Activated CD4-positive, alpha-beta T cell treated with anti-CD3 and anti-CD28 coated beads, Interleukin-2, amount 50 U/mL, for 1 hour (primary cell): Measurements from ENCODE around the gene DGKB.
"Not testable (repeated sequence)": the region's sequence is repeated elsewhere in the genome, so short reads cannot be mapped to it uniquely, and the experiment has no call there.

Source experiments
- DNase-seq: peaks from one replicate; pipeline ENCODE4 v3.0.0-alpha.2; 2020

DGKB gene

DNA sequence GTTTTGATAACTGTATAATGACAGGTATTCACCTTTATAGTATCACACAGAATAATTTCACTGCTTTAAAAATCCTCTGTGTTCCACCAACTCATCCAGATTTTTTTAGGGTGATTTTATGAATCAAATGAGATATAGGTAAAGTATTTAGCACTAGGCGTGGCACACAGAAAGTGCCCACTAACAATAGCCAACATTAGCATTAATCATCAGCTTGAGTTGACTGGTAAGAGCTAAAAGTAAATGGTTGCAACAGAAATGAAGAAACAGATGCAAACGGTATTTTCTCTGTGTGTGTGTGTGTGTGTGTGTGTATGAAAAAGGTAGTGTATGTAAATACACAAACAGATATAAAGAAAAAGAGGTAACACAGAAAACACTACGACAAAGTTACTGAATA lies 534.3 kb downstream of the DGKB start:
- DNase-seq, result no peak

DNA sequence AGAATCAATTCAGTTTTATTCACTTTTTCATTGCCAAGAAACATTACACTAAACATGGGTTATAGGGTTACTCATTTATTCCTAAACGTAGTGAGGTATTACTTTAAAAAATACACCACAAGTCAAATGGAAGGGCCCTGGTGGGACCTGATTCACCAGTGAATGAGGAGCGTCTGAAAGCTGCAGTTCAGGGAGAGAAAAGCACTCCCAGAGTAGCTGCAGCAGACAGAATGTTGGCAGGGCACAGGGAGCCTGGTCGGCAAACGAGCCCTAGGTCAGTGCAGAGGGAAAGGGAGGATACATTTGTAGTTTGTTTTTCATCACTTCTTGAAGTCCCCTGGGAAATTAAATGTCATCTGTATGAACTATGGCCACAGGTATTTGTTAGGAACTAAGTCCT lies 551.4 kb downstream of the DGKB start:
- DNase-seq, result no peak

DNA sequence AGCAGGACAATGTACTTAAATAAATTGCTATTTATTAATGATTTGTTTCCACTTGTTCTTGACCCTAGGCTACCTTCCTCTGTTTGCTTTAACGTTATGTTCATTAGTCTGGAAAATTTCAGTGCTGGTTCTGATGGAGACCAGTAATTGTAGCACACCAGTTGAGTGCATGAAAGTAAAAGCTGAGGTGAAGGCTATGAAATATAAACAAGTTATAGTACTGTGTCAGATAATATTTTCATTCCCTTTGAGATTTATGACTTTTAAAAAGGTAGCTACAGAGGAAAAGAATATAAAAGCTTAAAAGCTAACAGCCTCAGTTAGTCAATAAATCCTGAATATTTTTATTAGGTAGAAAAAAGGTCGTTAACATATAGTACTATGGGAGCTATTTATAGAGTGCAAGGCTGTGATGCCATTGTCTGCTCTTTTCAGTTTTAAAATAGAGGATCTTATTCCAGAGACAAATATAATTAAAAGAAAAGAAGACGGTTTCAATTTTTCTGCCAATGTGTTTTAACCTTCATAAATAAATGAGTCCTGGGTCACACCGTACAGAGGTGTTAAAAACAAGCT lies 561.3 kb downstream of the DGKB start:
- no peak for DNase-seq

DNA sequence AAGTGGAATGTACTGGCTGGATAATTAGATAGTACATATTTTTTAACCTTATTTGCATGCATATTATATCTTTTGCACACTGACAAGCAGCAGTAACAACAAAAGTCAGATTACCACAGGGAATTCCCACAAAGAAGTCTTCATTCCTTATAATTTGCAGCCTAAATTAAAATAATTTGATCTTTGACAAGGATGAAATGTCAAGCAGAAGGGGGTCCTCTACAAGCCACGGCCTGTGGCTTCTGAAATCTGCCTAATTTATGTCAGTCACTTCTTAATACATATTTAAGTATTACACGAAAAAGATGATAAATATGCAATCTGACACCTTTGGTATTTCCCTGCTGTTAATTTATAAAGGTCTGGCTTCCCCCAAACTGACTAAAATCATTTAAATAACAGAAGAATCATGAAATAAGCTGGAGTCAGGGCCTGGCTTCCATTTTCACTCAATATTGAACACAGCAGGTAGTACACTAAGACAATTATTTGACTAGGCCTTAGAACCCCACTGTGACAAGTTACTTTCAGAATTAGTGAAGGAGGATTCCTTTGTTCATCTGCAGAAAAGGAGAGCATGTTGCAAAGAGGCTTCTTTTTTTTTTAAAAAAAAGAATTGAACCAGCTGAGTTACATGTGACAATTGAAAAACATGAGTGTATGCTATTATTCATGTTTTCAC lies 562.0 kb downstream of the DGKB start:
- no peak for DNase-seq

DNA sequence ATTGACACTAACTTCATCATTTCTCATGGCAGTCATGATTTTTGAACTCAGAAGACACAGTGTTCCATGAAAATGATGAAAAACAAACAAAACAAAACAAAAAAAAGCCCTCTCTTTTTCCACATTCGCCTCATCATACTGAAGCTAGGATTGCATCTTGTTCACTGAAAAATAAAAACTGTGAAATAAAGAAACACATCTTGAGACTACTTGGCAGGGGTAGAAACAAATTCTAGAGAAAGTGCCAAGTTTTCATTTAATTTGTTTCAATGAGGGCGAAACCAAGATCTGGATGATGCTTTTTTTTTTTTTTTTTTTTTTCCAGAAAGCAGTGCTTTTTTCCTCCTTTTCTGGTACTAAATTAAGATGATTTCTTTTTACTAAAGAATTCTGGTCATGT lies 562.7 kb downstream of the DGKB start:
- DNase-seq, result no peak

DNA sequence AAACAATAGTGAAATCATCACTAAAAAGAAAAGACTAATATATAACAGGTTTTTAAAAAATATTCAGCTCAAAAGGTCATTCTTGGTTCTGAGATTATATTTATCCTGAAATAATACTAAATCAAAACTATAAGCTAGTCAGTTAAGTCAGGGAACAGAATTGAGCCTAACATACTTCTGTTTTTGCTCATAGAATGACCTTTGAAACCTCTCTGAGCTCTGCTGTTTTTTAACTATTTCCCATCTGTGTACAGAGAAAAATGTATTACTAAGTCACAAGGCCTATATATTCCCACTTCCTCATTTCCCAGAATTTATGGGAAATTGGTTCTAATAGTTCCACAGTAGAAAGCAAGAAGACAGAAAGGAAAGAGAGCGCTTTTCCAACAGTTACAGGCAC lies 566.3 kb downstream of the DGKB start:
- DNase-seq, result no peak

DNA sequence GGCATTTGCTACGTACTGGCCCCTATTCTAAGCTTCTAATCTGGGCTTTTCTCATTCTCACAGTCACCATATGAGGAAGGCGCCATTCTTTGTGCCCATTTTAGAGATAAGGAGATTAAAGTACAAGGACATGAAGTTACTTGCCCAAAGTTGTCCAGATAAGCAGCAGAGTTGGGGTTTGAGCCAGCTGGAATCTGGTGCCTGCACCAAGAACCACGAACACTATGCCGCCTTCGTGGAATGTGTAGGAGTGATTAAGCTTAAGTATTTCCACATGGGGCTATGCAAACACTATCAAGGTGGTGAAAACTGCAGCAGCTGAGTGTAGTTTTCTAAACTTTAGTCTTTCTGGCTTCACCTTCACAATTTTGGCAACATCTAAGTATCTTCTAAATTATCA lies 570.4 kb downstream of the DGKB start:
- no peak for DNase-seq

DNA sequence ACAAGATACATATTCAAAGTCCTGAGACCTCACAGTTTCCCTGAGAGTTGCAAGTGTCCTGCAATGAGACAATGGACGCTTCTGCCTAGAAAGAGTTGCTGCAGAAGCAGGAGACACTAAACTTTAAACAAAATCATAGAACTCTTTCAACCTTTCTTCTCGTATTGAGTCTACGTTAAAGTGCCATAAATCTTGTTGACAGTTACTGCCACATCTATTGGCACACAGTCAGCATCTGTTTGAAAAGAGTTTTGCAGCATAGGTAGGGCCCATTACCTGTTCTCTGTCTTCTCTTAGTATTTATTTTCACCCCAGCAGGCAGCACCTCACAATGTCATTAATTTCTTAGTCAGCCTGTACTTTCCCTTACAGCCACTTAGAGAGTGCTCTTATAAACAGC lies 577.8 kb downstream of the DGKB start:
- no peak for DNase-seq

DNA sequence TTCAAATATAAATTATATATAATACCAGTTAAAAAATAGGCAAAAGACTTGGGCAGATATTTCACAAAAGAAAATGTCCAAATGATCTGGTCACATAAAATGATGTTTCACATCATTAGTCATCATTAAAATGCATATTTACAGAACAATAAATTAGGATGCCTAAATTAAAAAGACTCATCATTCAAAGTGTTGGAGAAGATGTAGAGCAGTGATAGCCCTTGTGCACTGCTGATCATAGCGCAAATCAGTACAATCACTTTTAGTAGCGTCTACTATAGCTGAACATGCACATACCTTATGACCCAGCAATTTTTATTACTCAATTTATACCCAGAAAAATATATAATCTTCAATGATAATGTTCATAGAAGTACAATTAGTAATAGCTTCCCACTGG lies 579.8 kb downstream of the DGKB start:
- DNase-seq, result no peak

DNA sequence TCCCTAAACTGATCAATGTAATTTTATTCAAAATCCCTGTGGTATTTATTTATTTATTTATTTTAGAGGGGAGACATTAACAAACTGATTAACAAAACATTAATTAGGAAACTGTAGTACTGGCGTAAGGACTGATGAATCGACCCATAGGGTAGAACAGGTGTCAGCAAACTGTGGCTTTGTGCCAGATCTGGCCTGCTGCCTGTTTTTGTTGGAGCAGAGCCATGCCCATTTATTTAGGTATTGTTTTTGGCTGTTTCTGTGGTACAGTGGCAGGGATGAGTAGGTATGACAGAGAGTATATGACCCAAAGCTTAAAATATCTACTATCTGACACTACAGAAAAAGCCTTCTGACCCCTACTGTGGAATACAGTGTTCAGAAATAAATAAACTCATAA lies 580.6 kb downstream of the DGKB start:
- DNase-seq, result no peak

DNA sequence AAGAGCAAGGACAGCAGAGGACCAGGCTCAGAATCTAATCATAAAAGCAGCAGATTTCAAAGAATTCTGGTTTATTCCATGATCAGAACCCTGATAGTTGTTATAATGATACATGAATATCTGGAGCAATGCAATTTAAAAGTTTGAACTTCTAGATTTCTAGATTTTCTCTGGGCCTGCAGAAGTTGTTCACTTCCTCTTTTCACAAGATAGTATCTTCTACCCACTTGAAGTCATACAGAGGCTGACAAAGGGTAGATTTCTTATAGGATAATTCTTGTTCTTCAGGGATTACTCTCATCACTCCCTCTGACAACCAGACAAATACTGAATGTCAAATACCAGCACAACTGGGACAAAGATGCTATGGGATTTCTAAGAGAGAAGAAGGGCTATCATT lies 593.1 kb downstream of the DGKB start:
- DNase-seq, result no peak

DNA sequence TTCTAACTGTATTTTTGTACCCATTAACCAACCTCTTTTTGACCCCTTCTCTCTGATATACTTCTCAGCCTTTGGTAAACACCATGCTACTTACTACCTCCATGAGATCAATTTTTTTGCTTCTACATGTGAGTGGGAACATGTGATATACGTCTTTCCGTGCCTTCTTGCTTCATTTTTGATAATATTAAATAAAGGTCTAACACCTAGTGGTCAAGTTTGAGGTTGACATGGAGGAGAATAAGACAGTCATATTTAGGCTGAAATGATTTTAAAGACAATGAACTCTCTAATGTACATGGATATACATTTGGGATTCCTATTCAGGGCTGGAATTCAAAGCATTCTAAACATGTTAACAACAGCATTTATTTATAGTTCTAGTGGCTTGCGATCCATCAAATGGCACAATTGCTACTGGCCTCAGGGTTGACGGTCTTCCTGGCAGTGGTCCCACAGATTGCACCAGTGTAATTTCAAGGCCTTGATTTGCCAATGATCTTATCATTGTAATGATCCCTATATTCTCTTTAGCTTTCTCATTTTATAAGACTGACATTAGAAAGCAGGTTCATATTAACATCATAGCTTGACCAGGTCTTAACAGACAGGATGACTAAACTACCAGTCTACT lies 597.2 kb downstream of the DGKB start:
- DNase-seq, result no peak

DNA sequence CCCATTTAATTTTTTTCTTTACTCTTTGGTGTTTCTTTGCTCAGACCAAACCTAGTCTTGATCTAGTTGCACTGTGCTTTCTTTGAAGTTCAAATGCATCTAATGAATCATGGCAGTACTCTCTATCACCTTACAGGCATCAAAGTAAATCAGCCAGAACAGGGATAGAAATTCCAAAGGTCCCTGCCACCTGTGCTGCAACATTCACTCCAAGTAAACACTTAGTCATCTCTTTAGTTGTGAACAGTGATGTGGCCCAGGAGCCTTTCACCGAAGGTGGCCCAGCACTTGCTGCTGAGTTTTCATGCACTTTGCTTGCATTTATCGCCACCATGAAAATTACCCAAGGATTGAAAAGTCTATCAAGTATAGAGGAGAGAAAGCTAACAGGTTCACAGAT lies 599.0 kb downstream of the DGKB start:
- no peak for DNase-seq

DNA sequence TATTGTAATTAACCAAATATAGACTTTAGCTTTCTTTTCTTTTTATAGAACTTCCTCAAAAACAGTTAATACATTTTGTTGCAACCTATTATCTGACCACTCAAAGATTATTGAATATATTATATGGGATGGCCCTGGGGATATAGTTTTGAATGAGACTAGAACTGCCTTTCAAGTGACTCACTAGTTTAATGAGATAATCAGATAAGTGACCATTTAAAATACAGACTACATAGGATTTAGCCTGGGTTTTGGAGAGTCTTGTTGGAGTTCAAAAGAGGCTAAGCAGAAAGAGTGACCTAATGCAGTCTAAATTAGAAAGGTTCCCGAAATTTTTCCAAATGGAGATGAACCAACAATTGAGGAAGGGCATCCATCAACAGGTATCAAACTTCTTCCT lies 607.9 kb downstream of the DGKB start:
- no peak for DNase-seq

DNA sequence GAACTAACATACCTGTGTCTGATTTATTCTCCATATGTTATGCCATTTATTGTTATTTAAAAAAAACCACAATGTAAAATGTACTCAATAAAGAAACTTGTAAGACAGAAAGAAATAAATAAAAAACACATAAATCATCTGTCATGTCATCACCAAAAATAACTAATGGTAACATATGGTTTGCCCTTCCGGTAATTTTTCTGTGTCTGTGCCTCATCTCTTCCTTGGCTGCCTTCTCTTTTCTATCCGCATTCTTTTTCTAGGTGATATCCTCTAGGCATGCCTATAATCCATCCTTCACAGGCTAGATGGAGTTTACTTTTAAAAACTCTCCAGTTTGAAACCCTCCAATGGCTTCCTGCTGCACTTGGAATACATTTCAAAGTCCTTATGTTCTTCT lies 609.1 kb downstream of the DGKB start:
- DNase-seq, result no peak

DNA sequence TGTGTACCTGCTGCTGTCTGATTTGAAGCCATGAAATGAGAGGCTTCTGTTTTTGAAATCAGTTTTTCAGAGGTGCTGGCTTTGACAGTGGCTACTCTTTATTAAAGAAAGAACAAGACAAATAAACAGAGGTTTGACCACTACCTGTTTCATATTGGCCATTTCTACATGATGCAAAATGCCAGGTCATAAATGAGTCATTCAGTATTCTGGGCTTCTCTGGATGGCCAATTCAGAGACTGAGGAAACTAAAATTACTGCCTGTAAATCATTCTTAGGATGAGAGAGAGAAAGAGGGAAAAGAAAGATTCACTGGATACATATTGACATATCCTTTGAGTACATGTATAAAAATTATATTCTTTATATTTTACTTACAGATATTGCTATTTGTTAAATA lies 609.8 kb downstream of the DGKB start:
- no peak for DNase-seq

DNA sequence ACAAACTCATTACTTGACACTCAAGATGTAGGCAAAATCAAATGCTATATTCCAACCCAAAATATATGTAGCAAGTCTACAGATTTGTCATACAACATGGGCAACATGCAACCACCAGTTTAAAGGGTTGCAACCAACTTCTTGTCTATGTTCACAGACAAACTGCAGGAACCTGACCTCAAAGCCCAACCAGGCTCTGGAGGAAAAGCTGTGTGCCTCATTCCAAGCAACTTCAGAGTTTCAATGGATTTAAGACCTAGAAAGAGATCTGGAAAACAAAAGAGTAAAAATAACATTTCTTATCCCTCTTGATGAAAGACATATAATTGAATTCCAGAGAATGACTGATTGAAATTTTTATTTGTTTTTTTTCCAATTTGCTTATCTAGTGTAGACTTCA lies 612.6 kb downstream of the DGKB start:
- DNase-seq, result no peak

DNA sequence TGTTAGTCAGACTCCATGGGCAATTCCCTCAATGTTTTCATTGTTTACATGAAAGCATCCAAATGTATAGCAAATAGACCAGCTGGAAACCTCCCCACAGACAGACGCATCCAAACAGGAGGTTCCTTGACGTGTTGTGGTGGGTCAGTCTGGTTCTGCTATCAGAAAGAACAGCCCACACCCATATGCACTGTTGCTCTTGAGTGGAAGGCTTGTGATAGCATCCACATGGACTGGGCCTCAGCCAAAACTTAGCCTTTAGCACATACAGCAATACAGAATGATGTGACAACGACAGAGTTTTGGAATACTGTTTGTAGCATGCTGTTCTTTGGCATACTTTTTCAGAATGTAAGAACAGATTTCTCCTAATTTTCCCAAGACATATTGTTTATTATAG lies 613.9 kb downstream of the DGKB start:
- DNase-seq, result no peak

DNA sequence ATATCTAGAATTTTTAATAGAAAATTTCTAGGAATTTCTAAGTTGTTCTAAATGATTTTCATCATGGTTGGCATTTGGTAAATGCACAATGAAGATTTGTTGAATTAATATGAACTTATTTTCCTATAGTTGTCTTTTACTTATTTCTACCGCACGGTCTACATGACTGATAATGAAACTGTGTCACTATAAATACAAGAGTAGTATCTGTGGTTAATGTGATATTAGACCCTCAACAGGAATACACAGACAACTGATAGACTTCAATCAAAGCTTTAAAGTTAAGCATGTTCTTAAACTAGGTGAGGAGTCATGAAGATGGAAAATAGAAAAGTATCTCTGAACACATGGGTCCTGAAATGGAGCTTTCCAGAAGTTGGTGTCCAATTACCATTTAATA lies 615.2 kb downstream of the DGKB start:
- no peak for DNase-seq

DNA sequence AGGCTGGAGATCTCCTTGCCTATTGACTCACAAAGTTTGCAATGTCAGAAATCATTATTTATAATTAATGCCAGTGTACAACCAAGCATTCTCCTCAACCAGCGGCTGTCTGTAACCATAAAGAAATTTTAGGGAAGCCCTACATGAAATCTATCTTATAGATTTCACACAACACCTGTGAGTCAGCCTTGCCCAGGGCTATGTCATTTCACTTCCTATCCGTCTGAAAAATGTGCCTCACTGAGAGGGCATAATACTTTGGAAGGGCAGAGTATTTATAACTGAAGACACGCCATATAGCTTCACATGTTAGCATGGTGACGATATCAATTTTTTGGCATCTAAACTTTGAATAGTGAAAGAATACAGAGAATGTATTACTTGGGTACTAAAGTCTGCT lies 616.5 kb downstream of the DGKB start:
- DNase-seq, result no peak

DNA sequence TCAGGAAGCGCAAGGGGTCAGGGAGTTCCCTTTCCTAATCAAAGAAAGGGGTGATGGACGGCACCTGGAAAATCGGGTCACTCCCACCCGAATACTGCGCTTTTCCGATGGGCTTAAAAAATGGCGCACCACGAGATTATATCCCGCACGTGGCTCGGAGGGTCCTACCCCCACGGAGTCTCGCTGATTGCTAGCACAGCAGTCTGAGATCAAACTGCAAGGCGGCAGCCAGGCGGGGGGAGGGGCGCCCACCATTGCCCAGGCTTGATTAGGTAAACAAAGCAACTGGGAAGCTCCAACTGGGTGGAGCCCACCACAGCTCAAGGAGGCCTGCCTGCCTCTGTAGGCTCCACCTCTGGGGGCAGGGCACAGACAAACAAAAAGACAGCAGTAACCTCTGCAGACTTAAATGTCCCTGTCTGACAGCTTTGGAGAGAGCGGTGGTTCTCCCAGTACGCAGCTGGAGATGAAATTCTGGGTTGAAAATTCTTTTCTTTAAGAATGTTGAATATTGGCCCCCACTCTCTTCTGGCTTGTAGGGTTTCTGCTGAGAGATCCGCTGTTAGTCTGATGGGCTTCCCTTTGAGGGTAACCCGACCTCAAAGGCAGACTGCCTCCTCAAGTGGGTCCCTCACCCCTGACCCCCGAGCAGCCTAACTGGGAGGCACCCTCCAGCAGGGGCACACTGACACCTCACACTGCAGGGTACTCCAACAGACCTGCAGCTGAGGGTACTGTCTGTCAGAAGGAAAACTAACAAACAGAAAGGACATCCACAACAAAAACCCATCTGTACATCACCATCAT lies 623.3 kb downstream of the DGKB start:
- DNase-seq, result not testable (repeated sequence)

DNA sequence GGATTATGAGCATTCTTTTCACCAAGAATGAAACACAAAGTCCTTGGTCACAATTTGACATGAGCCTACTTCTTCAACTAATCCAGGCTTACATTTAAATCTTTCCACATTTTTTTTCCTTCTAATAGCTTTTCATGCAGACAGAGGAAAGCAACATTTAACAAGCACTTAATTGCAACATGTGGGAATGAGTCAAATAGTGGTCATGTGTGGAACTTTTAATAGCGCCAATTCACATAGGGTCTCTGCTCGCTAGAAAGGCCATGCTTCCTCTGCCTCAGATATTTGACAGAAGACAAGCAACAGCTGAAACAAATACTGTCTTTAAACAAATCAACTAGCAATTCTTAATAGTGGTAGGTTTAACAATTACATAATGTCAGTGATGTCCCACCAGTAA lies 627.2 kb downstream of the DGKB start:
- DNase-seq, result no peak

DNA sequence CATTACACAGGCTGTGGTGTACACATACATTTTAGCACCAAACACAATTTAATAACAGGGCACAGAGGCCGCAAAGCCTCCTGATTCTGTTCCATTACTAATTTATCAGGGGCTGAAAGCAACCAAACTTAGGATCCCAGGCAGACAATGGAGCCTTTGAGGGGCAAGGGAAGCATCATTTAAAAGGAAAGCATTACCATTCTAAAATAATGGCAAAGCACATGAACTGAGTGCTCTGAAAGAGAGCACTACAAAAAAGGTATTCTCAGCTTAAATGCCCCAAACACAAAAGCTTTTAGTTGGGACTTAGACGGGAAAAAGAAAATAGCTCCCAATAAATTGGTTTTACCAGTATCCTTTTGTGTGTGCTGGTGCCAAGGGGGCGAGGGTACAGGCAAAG lies 631.1 kb downstream of the DGKB start:
- DNase-seq, result no peak

DNA sequence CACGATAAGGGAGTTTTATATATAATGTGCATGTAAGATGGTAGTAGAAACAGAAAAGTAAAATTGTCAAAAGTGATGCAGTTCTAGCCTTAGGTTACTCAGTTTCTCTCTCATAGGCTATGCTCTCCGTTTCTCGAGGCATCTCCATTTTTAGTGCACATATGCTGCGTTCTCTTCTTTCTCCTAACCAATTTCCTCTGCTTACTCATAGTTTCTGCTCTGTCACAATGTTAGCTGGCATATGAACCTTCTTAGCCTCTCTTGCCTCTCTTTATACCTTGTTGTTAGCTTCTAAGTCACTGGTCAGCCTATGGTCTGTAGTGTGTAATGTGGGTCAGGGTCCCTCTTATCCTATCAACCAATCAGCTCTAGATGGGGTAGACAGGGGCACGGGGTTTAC lies 632.5 kb downstream of the DGKB start:
- DNase-seq, result no peak
